CD8-positive, alpha-beta memory T cell (primary cell): ENCODE data around the gene ZNF483. TPM values are rescaled to one million over a fixed set of nuclear protein-coding genes. Genes with fewer than 3 reads are reported as not detected.
A peak's percentile ranks its signal among the peaks of the same experiment; 100 is the strongest.
"Not testable (repeated sequence)": the region's sequence is repeated elsewhere in the genome, so short reads cannot be mapped to it uniquely, and the experiment has no call there.

Source experiments
- CTCF ChIA-PET: fragments of 350-600 bp; sonication (Branson Sonifier 250); formaldehyde crosslinking; loops from one replicate; lab custom pipeline; 2021; ENCODE audit warnings: antibody characterized with exemption; lab: Charles Lee
- POLR2A ChIA-PET: fragments of 350-600 bp; sonication (Branson Sonifier 250); formaldehyde crosslinking; loops from one replicate; lab custom pipeline; 2021; ENCODE audit warnings: antibody characterized with exemption; lab: Charles Lee
- DNase-seq, 5 donors: peaks; one replicate each; pipeline versions ENCODE4 v3.0.0 to v3.0.0-alpha.2; 2020 to 2022; ENCODE audit warnings: mixed read lengths in 1 of 5
- H3K27ac ChIP-seq: one replicate; pipeline ENCODE4 v1.7.0; 2013; ENCODE audit warnings: low read depth, mild to moderate bottlenecking, low read length, moderate library complexity
- H3K27me3 ChIP-seq: 2 replicates; pipeline ENCODE4 v1.7.0; 2013; ENCODE audit warnings: low read length, mild to moderate bottlenecking; ENCODE audit not compliant: insufficient read depth, poor library complexity, severe bottlenecking
- H3K36me3 ChIP-seq: 2 replicates; pipeline ENCODE4 v1.7.0; 2013; ENCODE audit warnings: mild to moderate bottlenecking, low read length, moderate library complexity; ENCODE audit not compliant: insufficient read depth
- H3K4me1 ChIP-seq: 2 replicates; pipeline ENCODE4 v1.7.0; 2013; ENCODE audit warnings: mild to moderate bottlenecking, low read length, moderate library complexity; ENCODE audit not compliant: insufficient read depth
- H3K4me3 ChIP-seq: 2 replicates; pipeline ENCODE4 v1.7.0; 2013; ENCODE audit warnings: mild to moderate bottlenecking, low read length
- H3K9me3 ChIP-seq: 2 replicates; pipeline ENCODE4 v1.7.0; 2013; ENCODE audit warnings: mild to moderate bottlenecking, low read length
- H3K27ac Mint-ChIP-seq, 8 donors: one replicate each; pipeline ENCODE4 v1.8.0; 2020 to 2021; ENCODE audit warnings: mixed read lengths in 8 of 8, mild to moderate bottlenecking in 6 of 8, inconsistent platforms in 3 of 8, moderate library complexity in 3 of 8
- H3K27me3 Mint-ChIP-seq, 2 donors: one replicate each; pipeline ENCODE4 v1.8.0; 2020 to 2021; ENCODE audit warnings: mixed read lengths in 2 of 2, mild to moderate bottlenecking in 1 of 2, moderate library complexity in 1 of 2
- H3K36me3 Mint-ChIP-seq, 3 donors: one replicate each; pipeline ENCODE4 v1.8.0; 2020 to 2021; ENCODE audit warnings: mixed read lengths in 3 of 3, inconsistent platforms in 1 of 3, mild to moderate bottlenecking in 1 of 3
- H3K4me1 Mint-ChIP-seq, 3 donors: one replicate each; pipeline ENCODE4 v1.8.0; 2020 to 2021; ENCODE audit warnings: mixed read lengths in 3 of 3, inconsistent platforms in 1 of 3, mild to moderate bottlenecking in 1 of 3
- H3K4me3 Mint-ChIP-seq, 7 donors: one replicate each; pipeline ENCODE4 v1.8.0; 2020 to 2021; ENCODE audit warnings: mixed read lengths in 7 of 7, mild to moderate bottlenecking in 6 of 7, moderate library complexity in 4 of 7, inconsistent platforms in 2 of 7
- H3K9me3 Mint-ChIP-seq, 5 donors: one replicate each; pipeline ENCODE4 v1.8.0; 2020 to 2022; ENCODE audit warnings: mixed read lengths in 5 of 5, mild to moderate bottlenecking in 3 of 5, moderate library complexity in 2 of 5, inconsistent platforms in 1 of 5
- polyA plus RNA-seq: library from polyadenylated mRNA; unstranded; fragments of 300-500 nt; fragmentation: Illumina TruSeq; gene quantifications from one replicate; pipeline ENCODE4 v1.2.3, GENCODE V29; 2021
- total RNA-seq, 2 experiments: library from RNA; stranded (reverse); gene quantifications; one replicate each; pipeline ENCODE4 v1.2.3, GENCODE V29; 2021

The ZNF483 gene
- total and polyA plus RNA-seq, 3 experiments from 2014 or later, result 2.7 to 5.4 (median 2.8) TPM

- Histone ChIP-seq H3K4me3 (no peak overlapping the region), H3K9me3 (no peaks in the 10 kb centered on the region), H3K27me3 (no peaks in the 10 kb centered on the region), H3K27ac (no peak overlapping the region), H3K36me3 (no peaks in the 10 kb centered on the region), H3K4me1 (peaks cover 6% of the 10 kb centered on the region)
- H3K9me3 Mint-ChIP-seq, result no peaks in the 10 kb centered on the region
- no peak for DNase-seq
- no peaks in the 10 kb centered on the region for H3K36me3 Mint-ChIP-seq
- CTCF ChIA-PET, result interaction anchor here (1.0 kb wide), 1 partner anchor 9 kb away, joined by 3 read pairs; no protein-coding TSS in a partner anchor
- H3K4me3 Mint-ChIP-seq, result no peak overlapping the region
- peaks cover 5 to 10% (median 7%) of the 10 kb centered on the region in 3 donors for H3K4me1 Mint-ChIP-seq
- peaks cover 31 to 52% of the 10 kb centered on the region in 2 donors for H3K27me3 Mint-ChIP-seq
- H3K27ac Mint-ChIP-seq, result no peak overlapping the region
- POLR2A ChIA-PET, result no interaction called here
These were observed 79.2 kb downstream of the ZNF483 start for GRCh38 chr9:111604054-111604615.

DNA sequence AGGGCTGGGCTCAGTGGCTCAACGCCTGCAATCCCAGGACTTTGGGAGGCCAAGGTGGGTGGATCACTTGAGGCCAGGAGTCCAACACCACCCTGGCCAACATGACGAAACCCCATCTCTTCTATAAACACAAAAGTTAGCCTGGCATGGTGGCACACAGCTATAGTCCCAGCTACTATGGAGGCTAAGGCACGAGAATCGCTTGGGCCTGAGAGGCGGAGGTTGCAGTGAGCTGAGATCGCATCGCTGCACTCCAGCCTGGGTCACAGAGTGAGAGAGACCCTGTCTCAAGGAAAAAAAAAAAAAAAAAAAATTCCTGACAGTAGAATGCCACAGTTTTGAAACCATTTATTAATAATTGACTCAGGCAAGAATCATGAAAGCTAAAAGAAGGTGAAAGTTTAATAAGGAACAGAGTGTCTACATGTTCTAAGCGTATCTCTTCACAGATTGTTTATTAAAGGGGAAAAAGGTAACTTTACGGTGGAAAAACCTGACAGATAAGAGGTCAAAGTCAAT, 80.1 kb downstream of the ZNF483 start:
- Histone ChIP-seq H3K36me3 (no peaks in the 10 kb centered on the region), H3K4me1 (no peaks in the 10 kb centered on the region), H3K27ac (no peak overlapping the region), H3K4me3 (no peak overlapping the region), H3K27me3 (no peaks in the 10 kb centered on the region), H3K9me3 (no peaks in the 10 kb centered on the region)
- CTCF ChIA-PET, result no interaction called here
- DNase-seq, result no peak
- POLR2A ChIA-PET, result interaction anchor here (0.6 kb wide), 1 partner anchor 79 kb away, joined by 3 read pairs; no protein-coding TSS in a partner anchor
- H3K27me3 Mint-ChIP-seq, result peaks cover 24 to 49% of the 10 kb centered on the region in 2 donors
- H3K36me3 Mint-ChIP-seq, result no peaks in the 10 kb centered on the region
- peaks cover 0 to 2% (median 1%) of the 10 kb centered on the region in 3 donors for H3K4me1 Mint-ChIP-seq
- H3K9me3 Mint-ChIP-seq, result no peaks in the 10 kb centered on the region
- H3K27ac Mint-ChIP-seq, result peak overlapping the region in 1 of 8 donors; percentile 64
- no peak overlapping the region for H3K4me3 Mint-ChIP-seq

DNA sequence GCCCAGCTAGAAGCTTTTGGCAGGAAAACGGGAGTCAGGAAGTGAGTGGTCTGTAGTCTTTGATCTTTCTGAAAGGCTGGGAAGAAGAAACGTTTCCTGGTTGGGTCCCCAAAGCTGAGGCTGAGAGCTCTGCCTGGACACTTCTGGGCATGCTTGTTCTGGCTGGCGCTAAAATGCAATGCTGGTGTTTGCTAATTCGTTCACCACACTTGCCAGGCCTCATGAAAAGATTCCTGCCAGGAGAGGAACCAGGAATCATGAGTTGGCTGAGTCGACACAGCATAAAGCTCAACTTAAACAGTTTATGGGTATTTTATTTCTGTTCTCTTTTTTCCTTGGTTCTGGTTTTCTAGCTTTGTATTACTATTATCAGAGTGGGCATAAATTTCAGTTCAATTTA, 85.2 kb downstream of the ZNF483 start:
- CTCF ChIA-PET, result no interaction called here
- H3K27ac ChIP-seq, result no peak overlapping the region
- Mint-ChIP-seq H3K9me3 (no peaks in the 10 kb centered on the region), H3K27ac (no peak overlapping the region), H3K36me3 (no peaks in the 10 kb centered on the region), H3K27me3 (peaks cover 32 to 56% of the 10 kb centered on the region in 2 donors), H3K4me3 (no peak overlapping the region), H3K4me1 (no peaks in the 10 kb centered on the region)
- H3K4me1 ChIP-seq, result no peaks in the 10 kb centered on the region
- peaks cover 3% of the 10 kb centered on the region for H3K27me3 ChIP-seq
- POLR2A ChIA-PET, result no interaction called here
- no peaks in the 10 kb centered on the region for H3K9me3 ChIP-seq
- H3K4me3 ChIP-seq, result no peak overlapping the region
- H3K36me3 ChIP-seq, result no peaks in the 10 kb centered on the region
- no peak for DNase-seq

DNA sequence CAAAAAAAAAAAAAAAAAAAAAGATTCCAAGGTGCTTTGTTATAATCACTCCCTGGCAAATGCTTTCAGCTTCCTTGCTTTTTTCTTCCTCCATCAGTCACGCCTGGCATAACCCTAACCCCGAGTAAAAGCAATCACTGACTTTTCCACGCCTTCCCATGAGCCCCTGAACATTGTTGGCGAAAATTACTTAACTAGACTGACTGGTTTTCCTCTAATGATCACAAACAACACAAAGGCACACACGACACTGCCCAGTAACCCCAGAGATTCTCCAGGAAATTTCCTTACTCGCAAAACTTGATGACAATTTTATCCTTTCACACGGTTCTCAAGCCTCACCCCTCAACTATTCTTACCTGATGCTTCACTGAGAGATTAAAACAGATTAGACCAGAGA, 85.9 kb downstream of the ZNF483 start:
- H3K36me3 Mint-ChIP-seq, result no peaks in the 10 kb centered on the region
- CTCF ChIA-PET, result no interaction called here
- POLR2A ChIA-PET, result no interaction called here

GRCh38 chr9:111613436-111614040, 88.6 kb downstream of the ZNF483 start:
- no peaks in the 10 kb centered on the region for H3K36me3 ChIP-seq
- no peak overlapping the region for H3K27ac ChIP-seq
- H3K9me3 Mint-ChIP-seq, result no peaks in the 10 kb centered on the region
- no peaks in the 10 kb centered on the region for H3K4me1 ChIP-seq
- H3K4me3 ChIP-seq, result no peak overlapping the region
- H3K27me3 Mint-ChIP-seq, result peaks cover 24 to 56% of the 10 kb centered on the region in 2 donors
- H3K4me1 Mint-ChIP-seq, result no peaks in the 10 kb centered on the region
- no peak overlapping the region for H3K27ac Mint-ChIP-seq
- H3K36me3 Mint-ChIP-seq, result no peaks in the 10 kb centered on the region
- CTCF ChIA-PET, result interaction anchor here (0.9 to 1.3 kb wide), 2 partner anchors 10 to 15 kb away, joined by 3 read pairs; no protein-coding TSS in a partner anchor
- H3K27me3 ChIP-seq, result peaks cover 3% of the 10 kb centered on the region
- POLR2A ChIA-PET, result no interaction called here
- no peak for DNase-seq
- H3K4me3 Mint-ChIP-seq, result no peak overlapping the region
- no peaks in the 10 kb centered on the region for H3K9me3 ChIP-seq

More for the DNA sequence above, 85.9 kb downstream of the ZNF483 start:
- no peak overlapping the region for H3K4me3 Mint-ChIP-seq
- Histone ChIP-seq H3K4me3 (no peak overlapping the region), H3K27ac (no peak overlapping the region), H3K27me3 (peaks cover 3% of the 10 kb centered on the region), H3K36me3 (no peaks in the 10 kb centered on the region), H3K4me1 (no peaks in the 10 kb centered on the region), H3K9me3 (no peaks in the 10 kb centered on the region)
- no peaks in the 10 kb centered on the region for H3K9me3 Mint-ChIP-seq
- no peak overlapping the region for H3K27ac Mint-ChIP-seq
- DNase-seq, result no peak
- no peaks in the 10 kb centered on the region for H3K4me1 Mint-ChIP-seq
- peaks cover 32 to 53% of the 10 kb centered on the region in 2 donors for H3K27me3 Mint-ChIP-seq

GRCh38 chr9:111615928-111616327, 90.9 kb downstream of the ZNF483 start:
- Mint-ChIP-seq H3K27ac (no peak overlapping the region), H3K9me3 (no peaks in the 10 kb centered on the region), H3K4me1 (no peaks in the 10 kb centered on the region), H3K4me3 (no peak overlapping the region), H3K27me3 (peaks cover 18 to 38% of the 10 kb centered on the region in 2 donors), H3K36me3 (no peaks in the 10 kb centered on the region)
- CTCF ChIA-PET, result interaction anchor here (0.7 to 1.1 kb wide), 2 partner anchors 8 to 18 kb away, joined by 3 to 4 read pairs; no protein-coding TSS in a partner anchor
- Histone ChIP-seq H3K9me3 (no peaks in the 10 kb centered on the region), H3K27ac (no peak overlapping the region), H3K36me3 (no peaks in the 10 kb centered on the region), H3K4me3 (no peak overlapping the region), H3K4me1 (no peaks in the 10 kb centered on the region), H3K27me3 (peaks cover 3% of the 10 kb centered on the region)
- POLR2A ChIA-PET, result no interaction called here
- no peak for DNase-seq

- DNase-seq, H3K4me1 Mint-ChIP-seq, H3K9me3 ChIP-seq, H3K27ac ChIP-seq, CTCF ChIA-PET, POLR2A ChIA-PET, H3K9me3 Mint-ChIP-seq, H3K4me1 ChIP-seq, H3K36me3 Mint-ChIP-seq, H3K4me3 Mint-ChIP-seq, H3K27ac Mint-ChIP-seq, H3K27me3 ChIP-seq, H3K36me3 ChIP-seq, H3K4me3 ChIP-seq: not testable (repeated sequence)
- H3K27me3 Mint-ChIP-seq, result peaks cover 15 to 40% of the 10 kb centered on the region in 2 donors
These were observed 92.4 kb downstream of the ZNF483 start for GRCh38 chr9:111617349-111617748.

- no peaks in the 10 kb centered on the region for H3K4me1 Mint-ChIP-seq
- H3K9me3 Mint-ChIP-seq, result no peaks in the 10 kb centered on the region
- no peaks in the 10 kb centered on the region for H3K36me3 ChIP-seq
- POLR2A ChIA-PET, result interaction anchor here (0.7 kb wide), 1 partner anchor 23 kb away, joined by 4 read pairs; no protein-coding TSS in a partner anchor
- CTCF ChIA-PET, result interaction anchor here (0.7 to 1.2 kb wide), 5 partner anchors 8 to 27 kb away, joined by 3 to 5 read pairs (median 4); partner anchors contain the start of gene DNAJC25
- no peaks in the 10 kb centered on the region for H3K4me1 ChIP-seq
- H3K27me3 Mint-ChIP-seq, result peaks cover 4 to 30% of the 10 kb centered on the region in 2 donors
- H3K27me3 ChIP-seq, result no peaks in the 10 kb centered on the region
- no peak overlapping the region for H3K27ac Mint-ChIP-seq
- peak in 1 of 5 donors; percentile 6 for DNase-seq
- H3K4me3 Mint-ChIP-seq, result no peak overlapping the region
- H3K4me3 ChIP-seq, result no peak overlapping the region
- H3K36me3 Mint-ChIP-seq, result no peaks in the 10 kb centered on the region
- no peaks in the 10 kb centered on the region for H3K9me3 ChIP-seq
- no peak overlapping the region for H3K27ac ChIP-seq
These were observed 97.0 kb downstream of the ZNF483 start for GRCh38 chr9:111621895-111622480.
